Measurements from ENCODE around the gene PDCD6IP. TPM values are rescaled to one million over a fixed set of nuclear protein-coding genes. Genes with fewer than 3 reads are reported as not detected.

PDCD6IP gene
- polyA plus RNA-seq, 1 donor = 127 TPM

DNA sequence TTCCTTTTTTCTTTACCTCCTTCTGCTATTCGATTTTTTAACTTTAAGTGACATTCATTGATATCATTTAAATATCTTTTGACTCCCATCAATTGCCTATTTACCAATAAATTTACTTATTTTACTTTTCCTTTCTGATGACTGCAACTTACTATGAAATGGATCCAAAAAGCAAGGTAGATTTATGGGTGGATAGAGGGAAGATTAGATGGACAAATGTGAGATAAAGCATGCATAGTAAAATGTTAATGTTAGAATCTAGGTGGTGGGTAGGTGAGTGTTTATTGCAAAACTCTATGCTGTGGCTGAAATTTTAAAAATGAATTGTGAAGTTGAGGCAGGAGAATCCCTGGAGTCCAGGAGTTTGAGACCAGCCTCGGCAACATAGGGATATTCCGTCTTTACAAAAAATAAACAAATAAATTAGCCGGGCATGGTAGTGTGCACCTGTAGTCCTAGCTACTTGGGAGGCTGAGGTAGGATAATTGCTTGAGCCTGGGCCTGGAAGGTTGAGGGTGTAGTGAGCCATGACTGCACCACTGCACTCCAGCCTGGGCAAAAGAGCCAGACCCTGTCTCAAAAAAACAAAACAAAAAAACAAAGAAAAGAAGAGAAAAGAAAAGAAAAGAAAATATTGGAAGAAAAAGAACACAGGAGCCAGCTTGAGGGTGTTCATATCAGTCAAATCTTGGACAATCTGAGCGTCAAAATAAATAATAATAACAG, 6.1 kb upstream of the PDCD6IP start:
- DNase-seq = no peak
- Histone ChIP-seq H3K4me3 (ENCODE audit: low read length) (no peak overlapping the region), H3K27ac (ENCODE audit: low read length) (no peak overlapping the region), H3K36me3 (ENCODE audit: control insufficient read depth, insufficient read depth, low read length) (no peaks in the 10 kb centered on the region), H3K4me1 (ENCODE audit: control insufficient read depth, insufficient read depth, low read length) (no peaks in the 10 kb centered on the region), H3K9me3 (ENCODE audit: control insufficient read depth, low read depth, low read length) (no peaks in the 10 kb centered on the region), H3K27me3 (ENCODE audit: control insufficient read depth, insufficient read depth, low read length) (no peaks in the 10 kb centered on the region)
- whole genome bisulfite sequencing (ENCODE audit: insufficient coverage, low lambda C conversion rate) = 90% methylated on average over 1 of the region's 5 CpGs

- DNase-seq = no peak
- Histone ChIP-seq H3K4me3 (ENCODE audit: low read length) (no peak overlapping the region), H3K27me3 (ENCODE audit: control insufficient read depth, insufficient read depth, low read length) (no peaks in the 10 kb centered on the region), H3K4me1 (ENCODE audit: control insufficient read depth, insufficient read depth, low read length) (no peaks in the 10 kb centered on the region), H3K9me3 (ENCODE audit: control insufficient read depth, low read depth, low read length) (no peaks in the 10 kb centered on the region), H3K36me3 (ENCODE audit: control insufficient read depth, insufficient read depth, low read length) (no peaks in the 10 kb centered on the region), H3K27ac (ENCODE audit: low read length) (no peak overlapping the region)
These were observed 3.3 kb upstream of the PDCD6IP start for GRCh38 chr3:33795131-33795530.

DNA sequence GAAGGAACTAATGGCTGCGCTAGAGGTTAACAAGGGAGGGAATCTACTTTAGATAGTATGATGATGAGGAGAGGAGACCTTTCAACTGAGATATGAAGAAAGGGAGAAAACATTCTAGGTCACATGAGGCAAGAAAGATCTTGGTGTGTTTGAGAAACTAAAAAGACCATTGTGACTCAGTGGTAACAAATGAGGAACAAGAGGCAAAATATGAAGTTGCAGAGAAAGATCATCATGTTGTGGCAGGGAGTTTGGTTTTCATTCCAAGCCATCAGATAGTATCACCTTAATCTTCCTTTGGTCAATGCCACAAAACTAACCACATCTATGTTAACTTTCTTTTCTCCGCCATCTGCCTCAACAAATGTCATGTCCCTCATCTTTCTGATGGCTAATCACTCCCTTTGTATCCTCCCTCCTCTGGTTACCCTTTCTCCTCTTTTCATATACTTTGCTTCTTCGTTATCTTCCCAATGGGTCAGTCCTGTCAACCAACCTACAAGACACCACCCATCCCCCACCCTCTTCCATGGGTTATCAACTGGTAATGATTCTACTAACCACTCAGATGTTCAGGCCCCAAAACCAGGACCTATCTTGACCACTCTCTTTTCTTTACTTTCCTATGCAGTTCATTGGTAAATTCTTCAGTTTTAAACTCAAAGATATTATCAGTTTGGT, 2.4 kb upstream of the PDCD6IP start:
- no peak for DNase-seq
- no peaks in the 10 kb centered on the region for H3K27me3 ChIP-seq (ENCODE audit: control insufficient read depth, insufficient read depth, low read length)
- H3K36me3 ChIP-seq (ENCODE audit: control insufficient read depth, insufficient read depth, low read length) = no peaks in the 10 kb centered on the region
- no peak overlapping the region for H3K4me3 ChIP-seq (ENCODE audit: low read length)
- no peaks in the 10 kb centered on the region for H3K9me3 ChIP-seq (ENCODE audit: control insufficient read depth, low read depth, low read length)
- H3K4me1 ChIP-seq (ENCODE audit: control insufficient read depth, insufficient read depth, low read length) = no peaks in the 10 kb centered on the region
- WGBS (ENCODE audit: insufficient coverage, low lambda C conversion rate) = 91% methylated on average over 2 of the region's 3 CpGs
- H3K27ac ChIP-seq (ENCODE audit: low read length) = no peak overlapping the region

DNA sequence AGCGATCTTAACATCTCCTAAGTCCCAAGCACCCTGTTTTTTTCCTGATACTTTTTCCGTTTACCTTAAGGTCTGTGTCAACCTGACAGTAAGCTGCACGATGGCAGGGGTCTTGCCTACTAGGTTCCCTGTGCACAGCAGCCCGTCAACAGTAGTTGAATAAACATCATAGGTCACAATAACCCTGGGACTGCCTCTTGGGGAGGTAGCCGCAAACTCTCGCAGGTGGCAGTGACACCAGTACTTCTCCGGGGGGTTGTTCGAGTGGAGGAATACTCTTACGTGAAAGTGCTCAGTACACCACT, 365 bp upstream of the PDCD6IP start:
- DNase-seq = no peak
- Histone ChIP-seq H3K4me1 (ENCODE audit: control insufficient read depth, insufficient read depth, low read length) (no peaks in the 10 kb centered on the region), H3K36me3 (ENCODE audit: control insufficient read depth, insufficient read depth, low read length) (no peaks in the 10 kb centered on the region), H3K27ac (ENCODE audit: low read length) (peak overlapping the region; percentile 100), H3K9me3 (ENCODE audit: control insufficient read depth, low read depth, low read length) (no peaks in the 10 kb centered on the region), H3K27me3 (ENCODE audit: control insufficient read depth, insufficient read depth, low read length) (no peaks in the 10 kb centered on the region), H3K4me3 (ENCODE audit: low read length) (peak overlapping the region; percentile 94)
- 0% methylated on average over 2 of the region's 9 CpGs for WGBS (ENCODE audit: insufficient coverage, low lambda C conversion rate)

- Histone ChIP-seq H3K9me3 (ENCODE audit: control insufficient read depth, low read depth, low read length) (no peaks in the 10 kb centered on the region), H3K27ac (ENCODE audit: low read length) (peak overlapping the region; percentile 100), H3K4me3 (ENCODE audit: low read length) (peak overlapping the region; percentile 94), H3K36me3 (ENCODE audit: control insufficient read depth, insufficient read depth, low read length) (peaks cover 4% of the 10 kb centered on the region), H3K4me1 (ENCODE audit: control insufficient read depth, insufficient read depth, low read length) (no peaks in the 10 kb centered on the region), H3K27me3 (ENCODE audit: control insufficient read depth, insufficient read depth, low read length) (no peaks in the 10 kb centered on the region)
- no peak for DNase-seq
- 0% methylated on average over 2 of the region's 3 CpGs for WGBS (ENCODE audit: insufficient coverage, low lambda C conversion rate)
These were observed 747 bp downstream of the PDCD6IP start for GRCh38 chr3:33799202-33799551.

DNA sequence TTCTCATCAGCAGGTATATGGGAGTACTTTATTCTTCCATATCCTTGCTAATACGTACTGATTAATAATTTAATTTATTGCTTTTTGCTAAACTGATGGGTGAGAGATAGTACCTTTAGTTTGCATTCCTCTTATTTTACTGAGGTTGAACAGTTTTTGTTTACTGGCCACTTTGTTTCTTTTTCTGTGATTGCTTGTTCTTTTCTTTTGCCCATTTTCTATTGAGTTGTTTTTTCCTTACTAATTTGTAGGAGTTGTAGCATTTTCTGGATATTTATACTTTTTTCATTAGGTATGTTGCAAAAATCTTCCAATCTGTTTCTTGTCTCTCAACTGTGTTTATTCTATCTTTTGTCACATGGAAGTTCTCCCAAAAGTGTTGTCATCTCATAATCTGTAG, 4.8 kb downstream of the PDCD6IP start:
- no peak for DNase-seq
- H3K9me3 ChIP-seq (ENCODE audit: control insufficient read depth, low read depth, low read length) = no peaks in the 10 kb centered on the region
- no peaks in the 10 kb centered on the region for H3K4me1 ChIP-seq (ENCODE audit: control insufficient read depth, insufficient read depth, low read length)
- H3K27me3 ChIP-seq (ENCODE audit: control insufficient read depth, insufficient read depth, low read length) = no peaks in the 10 kb centered on the region
- peaks cover 20% of the 10 kb centered on the region for H3K36me3 ChIP-seq (ENCODE audit: control insufficient read depth, insufficient read depth, low read length)
- H3K27ac ChIP-seq (ENCODE audit: low read length) = no peak overlapping the region
- no peak overlapping the region for H3K4me3 ChIP-seq (ENCODE audit: low read length)
- WGBS (ENCODE audit: insufficient coverage, low lambda C conversion rate) = 91% methylated on average over 1 of the region's 1 CpG

DNA sequence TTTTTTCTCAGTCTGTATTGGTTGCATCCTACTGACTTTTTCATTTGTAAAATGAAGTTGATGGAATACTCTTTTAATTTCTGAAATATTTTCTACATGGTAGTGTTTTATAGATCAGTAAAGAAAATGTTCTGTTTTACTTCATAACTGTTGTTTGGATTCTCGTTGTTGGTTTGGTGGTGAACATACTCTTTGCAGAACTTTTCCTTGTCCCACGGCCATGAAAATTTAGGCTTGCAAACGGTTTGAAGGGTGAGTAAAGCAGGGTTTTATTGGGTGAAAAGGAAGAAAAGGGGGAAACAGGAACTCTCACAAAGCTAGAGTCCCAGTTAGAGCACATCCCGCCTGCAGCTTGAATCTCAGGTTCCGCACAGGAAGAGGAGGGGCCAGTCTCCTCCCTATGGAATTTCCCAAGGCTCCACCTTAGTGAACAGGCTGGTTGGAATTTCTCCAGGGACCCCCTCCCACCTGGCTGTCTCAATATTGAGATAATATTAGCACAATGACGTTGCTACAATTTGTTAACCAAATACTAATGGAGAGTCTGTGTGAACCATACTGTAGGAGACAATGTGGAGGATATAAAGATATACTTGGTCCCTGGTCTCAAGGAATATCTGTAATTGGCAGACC, 5.6 kb downstream of the PDCD6IP start:
- 100% methylated on average over 1 of the region's 6 CpGs for WGBS (ENCODE audit: insufficient coverage, low lambda C conversion rate)
- no peaks in the 10 kb centered on the region for H3K4me1 ChIP-seq (ENCODE audit: control insufficient read depth, insufficient read depth, low read length)
- no peaks in the 10 kb centered on the region for H3K27me3 ChIP-seq (ENCODE audit: control insufficient read depth, insufficient read depth, low read length)
- no peak overlapping the region for H3K4me3 ChIP-seq (ENCODE audit: low read length)
- H3K27ac ChIP-seq (ENCODE audit: low read length) = no peak overlapping the region
- no peak for DNase-seq
- H3K36me3 ChIP-seq (ENCODE audit: control insufficient read depth, insufficient read depth, low read length) = peaks cover 22% of the 10 kb centered on the region
- H3K9me3 ChIP-seq (ENCODE audit: control insufficient read depth, low read depth, low read length) = no peaks in the 10 kb centered on the region

- WGBS (ENCODE audit: insufficient coverage, low lambda C conversion rate) = no CpG with 5 or more reads among the region's 2 CpGs
- no peak overlapping the region for H3K4me3 ChIP-seq (ENCODE audit: low read length)
These were observed 8.8 kb downstream of the PDCD6IP start for GRCh38 chr3:33807191-33807590.

DNA sequence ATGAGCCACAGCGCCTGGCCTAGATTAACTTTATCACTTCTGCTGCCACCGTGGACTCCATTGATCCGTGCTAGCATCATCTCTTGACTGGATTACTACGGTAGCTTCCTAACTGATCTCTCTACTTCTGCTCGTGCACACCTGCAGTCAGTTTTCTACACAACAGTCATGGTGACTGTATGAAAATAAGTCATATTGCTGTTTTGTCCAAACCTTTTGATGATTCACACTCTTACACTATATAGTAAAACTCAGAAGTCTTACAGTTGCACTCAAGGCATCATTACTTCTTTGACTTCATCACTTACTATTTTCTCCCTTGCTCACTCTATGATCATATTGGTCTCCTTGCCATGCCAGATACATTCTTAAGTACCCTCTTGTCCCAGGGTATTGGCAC, 10.1 kb downstream of the PDCD6IP start:
- Histone ChIP-seq H3K27me3 (ENCODE audit: control insufficient read depth, insufficient read depth, low read length) (no peaks in the 10 kb centered on the region), H3K9me3 (ENCODE audit: control insufficient read depth, low read depth, low read length) (no peaks in the 10 kb centered on the region), H3K27ac (ENCODE audit: low read length) (no peak overlapping the region), H3K4me1 (ENCODE audit: control insufficient read depth, insufficient read depth, low read length) (no peaks in the 10 kb centered on the region), H3K4me3 (ENCODE audit: low read length) (no peak overlapping the region), H3K36me3 (ENCODE audit: control insufficient read depth, insufficient read depth, low read length) (peaks cover 27% of the 10 kb centered on the region)
- WGBS (ENCODE audit: insufficient coverage, low lambda C conversion rate) = 100% methylated on average over 1 of the region's 5 CpGs
- DNase-seq = no peak

More at GRCh38 chr3:33807191-33807590, 8.8 kb downstream of the PDCD6IP start:
- H3K36me3 ChIP-seq (ENCODE audit: control insufficient read depth, insufficient read depth, low read length) = peaks cover 27% of the 10 kb centered on the region
- H3K27me3 ChIP-seq (ENCODE audit: control insufficient read depth, insufficient read depth, low read length) = no peaks in the 10 kb centered on the region
- H3K4me1 ChIP-seq (ENCODE audit: control insufficient read depth, insufficient read depth, low read length) = no peaks in the 10 kb centered on the region
- no peaks in the 10 kb centered on the region for H3K9me3 ChIP-seq (ENCODE audit: control insufficient read depth, low read depth, low read length)
- no peak overlapping the region for H3K27ac ChIP-seq (ENCODE audit: low read length)
- no peak for DNase-seq

- no peak for DNase-seq
- Histone ChIP-seq H3K4me3 (ENCODE audit: low read length) (no peak overlapping the region), H3K4me1 (ENCODE audit: control insufficient read depth, insufficient read depth, low read length) (no peaks in the 10 kb centered on the region), H3K27ac (ENCODE audit: low read length) (no peak overlapping the region), H3K27me3 (ENCODE audit: control insufficient read depth, insufficient read depth, low read length) (no peaks in the 10 kb centered on the region), H3K36me3 (ENCODE audit: control insufficient read depth, insufficient read depth, low read length) (peaks cover 21% of the 10 kb centered on the region), H3K9me3 (ENCODE audit: control insufficient read depth, low read depth, low read length) (no peaks in the 10 kb centered on the region)
- WGBS (ENCODE audit: insufficient coverage, low lambda C conversion rate) = no CpG with 5 or more reads among the region's 1 CpG
These were observed 12.1 kb downstream of the PDCD6IP start for GRCh38 chr3:33810545-33810944.

Data from large intestine (tissue), 3 donors.